Measurements from ENCODE around the gene NDC1.
"Not testable (repeated sequence)": the region's sequence is repeated elsewhere in the genome, so short reads cannot be mapped to it uniquely, and the experiment has no call there.

NDC1 gene

GRCh38 chr1:53822931-53823330, 15.2 kb downstream of the NDC1 start:
- DNase-seq (ENCODE audit: low spot score), result no peak

GRCh38 chr1:53821380-53821779, 16.7 kb downstream of the NDC1 start:
- no peak for DNase-seq (ENCODE audit: low spot score)

- DNase-seq (ENCODE audit: low spot score), result no peak
Observed at GRCh38 chr1:53819387-53819786, 18.7 kb downstream of the NDC1 start.

GRCh38 chr1:53816584-53816983, 21.5 kb downstream of the NDC1 start:
- DNase-seq (ENCODE audit: low spot score), result not testable (repeated sequence)

GRCh38 chr1:53815484-53815883, 22.6 kb downstream of the NDC1 start:
- DNase-seq (ENCODE audit: low spot score), result not testable (repeated sequence)

- DNase-seq (ENCODE audit: low spot score), result no peak
Observed at GRCh38 chr1:53811414-53811851, 26.7 kb downstream of the NDC1 start.

- DNase-seq (ENCODE audit: low spot score), result no peak
Observed at GRCh38 chr1:53810497-53810896, 27.6 kb downstream of the NDC1 start.

- DNase-seq (ENCODE audit: low spot score), result no peak
Observed at GRCh38 chr1:53810007-53810406, 28.1 kb downstream of the NDC1 start.

GRCh38 chr1:53807916-53808315, 30.2 kb downstream of the NDC1 start:
- DNase-seq (ENCODE audit: low spot score), result no peak

- no peak for DNase-seq (ENCODE audit: low spot score)
Observed at GRCh38 chr1:53804791-53805505, 33.1 kb downstream of the NDC1 start.

- DNase-seq (ENCODE audit: low spot score), result no peak
Observed at GRCh38 chr1:53804181-53804580, 33.9 kb downstream of the NDC1 start.

GRCh38 chr1:53800621-53801020, 37.5 kb downstream of the NDC1 start:
- DNase-seq (ENCODE audit: low spot score), result no peak

GRCh38 chr1:53799141-53799540, 39.0 kb downstream of the NDC1 start:
- DNase-seq (ENCODE audit: low spot score), result no peak

- DNase-seq (ENCODE audit: low spot score), result no peak
Observed at GRCh38 chr1:53792806-53793205, 45.3 kb downstream of the NDC1 start.

- no peak for DNase-seq (ENCODE audit: low spot score)
Observed at GRCh38 chr1:53787655-53788054, 50.4 kb downstream of the NDC1 start.

GRCh38 chr1:53783056-53783455, 55.0 kb downstream of the NDC1 start:
- no peak for DNase-seq (ENCODE audit: low spot score)

- DNase-seq (ENCODE audit: low spot score), result no peak
Observed at GRCh38 chr1:53781654-53782053, 56.4 kb downstream of the NDC1 start.

- no peak for DNase-seq (ENCODE audit: low spot score)
Observed at GRCh38 chr1:53777272-53777671, 60.8 kb downstream of the NDC1 start.

- no peak for DNase-seq (ENCODE audit: low spot score)
Observed at GRCh38 chr1:53771648-53772047, 66.4 kb downstream of the NDC1 start.

GRCh38 chr1:53769780-53770179, 68.3 kb downstream of the NDC1 start:
- DNase-seq (ENCODE audit: low spot score), result no peak

GRCh38 chr1:53769184-53769583, 68.9 kb downstream of the NDC1 start:
- DNase-seq (ENCODE audit: low spot score), result no peak

- DNase-seq (ENCODE audit: low spot score), result no peak
Observed at GRCh38 chr1:53766831-53767405, 71.2 kb downstream of the NDC1 start.

- DNase-seq (ENCODE audit: low spot score), result no peak
Observed at GRCh38 chr1:53766194-53766742, 71.8 kb downstream of the NDC1 start.

- no peak for DNase-seq (ENCODE audit: low spot score)
Observed at GRCh38 chr1:53765657-53766056, 72.4 kb downstream of the NDC1 start.

Measured in hematopoietic multipotent progenitor cell treated with erythropoietin and hydrocortisone succinate and interleukin-3 and kit ligand, for 17 days (in vitro differentiated cells).